Coronary artery (tissue), 2 donors: ENCODE results near the gene CIDEC.
A peak's percentile ranks its signal among the peaks of the same experiment; 100 is the strongest.

Source experiments
- DNase-seq: peaks from one replicate; pipeline ENCODE4 v3.0.0-alpha.2; 2017; ENCODE audit warnings: low spot score
- H3K27ac ChIP-seq, 2 donors: fragments of 200-600 bp; sonication (generic); one replicate each; pipeline ENCODE4 v1.5.1; 2016 to 2019
- H3K4me3 ChIP-seq: fragments of 200-600 bp; sonication (generic); 2 replicates; pipeline ENCODE4 v1.5.1; 2016; ENCODE audit warnings: mild to moderate bottlenecking, moderate library complexity
- TF ChIP-seq, protein P1 (sequence below): fragments of 200-600 bp; sonication (generic); IDR thresholded peaks from one replicate; pipeline ENCODE4 v1.5.1; 2019; ENCODE audit warnings: antibody characterized with exemption

Gene CIDEC

DNA sequence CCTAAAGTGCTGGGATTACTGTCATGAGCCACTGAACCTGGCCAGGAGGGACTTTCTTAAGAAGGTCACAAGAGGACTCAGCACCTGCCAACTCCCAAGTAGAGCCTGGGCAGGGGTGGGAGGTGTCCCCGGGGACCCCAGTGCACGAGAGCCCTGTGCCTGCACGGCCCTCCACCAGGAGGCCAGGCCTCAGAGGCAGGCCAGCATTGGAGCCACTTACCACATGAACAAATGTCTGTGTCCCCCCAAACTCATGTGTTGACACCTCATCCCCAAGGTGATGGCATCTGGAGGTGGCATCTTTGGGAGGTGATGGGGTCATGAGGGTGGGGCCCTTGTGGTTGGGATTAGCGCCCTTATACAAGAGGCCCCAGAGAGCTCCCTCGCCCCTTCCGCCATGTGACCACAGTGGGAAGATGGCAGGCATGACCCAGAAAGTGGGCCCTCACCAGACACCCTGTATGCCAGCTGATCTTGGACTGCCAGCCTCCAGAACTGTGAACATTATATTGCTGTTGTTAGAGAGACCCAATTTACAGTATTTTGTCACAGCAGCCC, 33.0 kb downstream of the CIDEC start:
- TF ChIP-seq, protein P1, sequence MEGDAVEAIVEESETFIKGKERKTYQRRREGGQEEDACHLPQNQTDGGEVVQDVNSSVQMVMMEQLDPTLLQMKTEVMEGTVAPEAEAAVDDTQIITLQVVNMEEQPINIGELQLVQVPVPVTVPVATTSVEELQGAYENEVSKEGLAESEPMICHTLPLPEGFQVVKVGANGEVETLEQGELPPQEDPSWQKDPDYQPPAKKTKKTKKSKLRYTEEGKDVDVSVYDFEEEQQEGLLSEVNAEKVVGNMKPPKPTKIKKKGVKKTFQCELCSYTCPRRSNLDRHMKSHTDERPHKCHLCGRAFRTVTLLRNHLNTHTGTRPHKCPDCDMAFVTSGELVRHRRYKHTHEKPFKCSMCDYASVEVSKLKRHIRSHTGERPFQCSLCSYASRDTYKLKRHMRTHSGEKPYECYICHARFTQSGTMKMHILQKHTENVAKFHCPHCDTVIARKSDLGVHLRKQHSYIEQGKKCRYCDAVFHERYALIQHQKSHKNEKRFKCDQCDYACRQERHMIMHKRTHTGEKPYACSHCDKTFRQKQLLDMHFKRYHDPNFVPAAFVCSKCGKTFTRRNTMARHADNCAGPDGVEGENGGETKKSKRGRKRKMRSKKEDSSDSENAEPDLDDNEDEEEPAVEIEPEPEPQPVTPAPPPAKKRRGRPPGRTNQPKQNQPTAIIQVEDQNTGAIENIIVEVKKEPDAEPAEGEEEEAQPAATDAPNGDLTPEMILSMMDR = no peak
- H3K27ac ChIP-seq = no peak overlapping the region
- no peak for DNase-seq
- no peak overlapping the region for H3K4me3 ChIP-seq

DNA sequence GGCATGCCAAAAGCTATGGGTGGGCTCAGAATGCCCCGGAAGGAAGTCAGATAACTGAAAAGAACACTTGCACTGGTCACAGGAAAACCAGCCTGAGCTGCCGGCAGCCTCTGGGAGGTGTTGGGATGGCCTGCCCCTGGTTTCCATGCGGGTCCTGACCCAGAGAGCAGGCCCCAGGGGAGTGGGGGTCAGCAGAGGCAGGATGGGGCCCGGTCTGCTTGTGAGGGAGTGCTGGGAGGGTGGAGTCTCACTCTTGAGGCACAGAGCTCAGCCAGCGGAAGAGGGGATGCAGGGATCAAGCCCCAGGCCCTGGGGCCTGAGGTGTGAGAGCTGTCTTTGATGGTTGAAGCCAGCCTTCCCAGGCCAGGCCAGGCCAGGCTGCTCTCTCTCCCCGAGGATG, 33.8 kb downstream of the CIDEC start:
- DNase-seq = no peak
- TF ChIP-seq, protein P1 = no peak
- no peak overlapping the region for H3K27ac ChIP-seq

DNA sequence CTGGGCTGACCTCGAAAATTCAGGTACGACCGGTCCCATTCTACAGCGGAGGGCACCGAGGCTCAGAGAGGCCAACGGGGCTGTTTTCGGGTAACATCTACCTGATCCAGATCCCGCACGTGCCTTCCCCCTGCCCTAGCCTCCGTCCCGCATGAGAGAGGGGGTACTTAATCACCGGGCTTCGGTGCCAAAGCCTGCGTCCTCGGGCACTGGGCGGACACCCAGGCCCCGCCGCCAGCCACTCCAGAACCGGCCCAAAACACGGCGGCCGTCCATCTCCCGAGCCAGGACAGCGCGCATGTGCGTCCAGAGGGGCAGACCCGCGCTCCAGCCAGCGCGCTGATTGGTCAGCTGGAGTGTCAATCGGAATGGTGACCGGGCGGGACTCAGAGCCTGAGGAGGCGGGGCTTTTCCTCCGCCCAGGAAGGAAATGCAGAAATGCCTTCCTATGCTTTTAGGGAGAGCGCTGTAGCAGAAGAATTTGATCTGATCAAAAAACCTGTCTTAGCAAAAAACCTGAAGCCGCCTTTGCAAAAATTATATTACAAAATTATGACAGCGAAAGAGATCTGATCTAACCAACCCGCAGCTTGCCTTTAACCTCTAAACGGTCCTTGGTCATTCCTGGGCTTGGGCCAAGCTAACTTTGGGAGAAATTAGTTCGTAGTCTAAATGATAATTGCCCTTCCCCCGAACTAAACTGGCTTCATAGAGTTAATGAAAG, 36.2 kb downstream of the CIDEC start, which contains the start of gene RPUSD3:
RPUSD3 (minus strand) TSS at position 294 of the 724 bp plus-strand sequence; CDS start at position 276, 18 bp downstream.
- TF ChIP-seq, protein P1 = no peak
- peak; percentile 97 for DNase-seq
- peak within 1 kb of the TSS; percentile 70 to 92 for H3K27ac ChIP-seq
- peak within 1 kb of the TSS; percentile 77 for H3K4me3 ChIP-seq

More for the DNA sequence above, 33.8 kb downstream of the CIDEC start:
- no peak overlapping the region for H3K4me3 ChIP-seq

DNA sequence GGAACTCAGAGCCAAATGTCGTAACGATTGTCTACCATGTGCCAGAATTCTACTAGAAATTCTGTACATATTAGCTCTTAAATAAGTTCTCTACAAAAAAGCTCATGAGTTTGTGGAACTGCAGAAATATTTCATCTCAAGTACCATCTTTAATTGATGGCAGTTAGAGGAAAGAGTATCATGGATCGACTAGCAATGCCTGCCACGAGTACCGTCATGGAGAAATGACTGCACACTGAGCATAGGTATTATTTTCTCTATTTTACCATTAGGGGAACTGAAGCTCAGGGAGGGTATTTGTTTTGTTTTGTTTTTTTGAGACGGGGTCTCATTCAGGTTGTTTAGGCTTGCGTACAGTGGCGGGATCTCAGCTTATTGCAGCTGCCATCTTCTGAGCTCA, 39.0 kb downstream of the CIDEC start:
- Histone ChIP-seq H3K27ac (no peak overlapping the region), H3K4me3 (no peak overlapping the region)
- TF ChIP-seq, protein P1 = no peak
- DNase-seq = no peak

DNA sequence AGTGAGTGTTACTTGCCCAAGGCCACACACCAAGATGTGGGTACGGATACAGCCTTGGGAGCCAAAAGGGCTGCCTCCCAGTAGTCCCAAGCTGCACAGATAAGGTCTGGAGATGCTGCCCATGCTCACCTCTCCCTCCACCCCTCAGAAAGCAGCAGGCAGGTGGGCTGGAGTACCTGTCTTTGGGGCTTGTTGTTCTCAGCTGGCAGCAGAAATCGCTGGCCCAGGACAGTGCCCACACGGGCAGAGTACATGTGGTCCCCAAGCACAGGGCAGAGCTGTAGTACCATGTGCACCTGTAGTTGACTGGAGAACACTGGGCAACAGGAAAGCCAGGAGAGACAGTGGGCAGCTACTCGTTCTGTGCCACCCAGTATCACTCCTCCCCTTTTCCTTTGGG, 41.2 kb downstream of the CIDEC start:
- TF ChIP-seq, protein P1 = no peak
- no peak for DNase-seq
- Histone ChIP-seq H3K27ac (no peak overlapping the region), H3K4me3 (no peak overlapping the region)

DNA sequence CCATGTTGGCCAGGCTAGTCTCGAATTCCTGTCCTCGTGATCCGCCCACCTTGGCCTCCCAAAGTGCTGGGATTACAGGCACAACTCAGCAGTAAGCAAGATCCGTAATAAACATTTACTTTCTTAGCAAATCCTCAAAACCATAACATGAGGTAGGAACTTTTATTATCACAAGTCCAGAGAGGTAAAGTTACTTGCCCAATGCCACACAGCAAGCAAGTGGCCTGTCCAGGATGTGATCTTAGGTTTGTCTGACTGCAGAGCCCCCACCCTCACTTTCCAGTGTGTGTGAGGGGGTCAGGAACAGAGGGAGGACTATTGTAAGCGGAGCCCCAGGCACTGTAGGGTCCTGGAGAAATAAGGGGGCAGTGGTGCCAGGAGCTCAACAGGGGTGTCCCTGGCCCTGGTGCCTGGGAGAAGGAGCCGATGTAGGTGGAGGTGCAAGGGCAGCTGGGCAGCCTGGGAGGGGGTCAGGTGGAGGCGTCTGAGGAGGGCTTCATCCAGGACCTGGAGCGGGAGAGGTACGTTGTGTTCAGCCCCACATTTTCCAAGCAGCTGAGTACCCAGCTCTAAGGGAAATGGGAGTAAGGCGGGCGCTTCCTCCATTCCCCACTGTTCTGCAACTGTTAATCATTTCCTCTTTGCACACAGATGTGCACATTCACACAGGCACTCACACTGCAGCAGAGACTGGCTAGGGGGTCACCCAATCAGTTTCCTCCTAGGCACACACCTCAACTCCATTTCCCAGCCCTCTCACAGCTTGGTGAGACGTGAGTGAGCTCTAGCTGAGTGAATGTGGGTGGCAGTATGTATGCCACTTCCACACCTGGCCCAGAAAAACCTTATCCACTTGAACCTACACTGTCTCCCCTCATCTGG, 42.1 kb downstream of the CIDEC start:
- Histone ChIP-seq H3K4me3 (no peak overlapping the region), H3K27ac (no peak overlapping the region)
- TF ChIP-seq, protein P1 = no peak
- no peak for DNase-seq
